Thoracic aorta (tissue), 2 donors: Measurements from ENCODE around the gene MED16. TPM values are rescaled to one million over a fixed set of nuclear protein-coding genes. Genes with fewer than 3 reads are reported as not detected.
A peak's percentile ranks its signal among the peaks of the same experiment; 100 is the strongest.

ENCODE experiments used
- ATAC-seq: fragments of 150-250 bp; one replicate; pipeline ENCODE4 v1.8.0; 2017; ENCODE audit warnings: low read depth; ENCODE audit not compliant: insufficient number of reproducible peaks, low FRiP score
- DNase-seq: peaks from one replicate; pipeline ENCODE4 v3.0.0-alpha.2; 2020; ENCODE audit warnings: low spot score
- H3K27ac ChIP-seq, 2 donors: fragments of 200-600 bp; sonication (generic); 1 replicate in 1 of 2; 2 replicates in 1 of 2; pipeline ENCODE4 v1.5.1; 2016; ENCODE audit warnings: mild to moderate bottlenecking in 2 of 2, moderate library complexity in 2 of 2
- H3K27me3 ChIP-seq: fragments of 200-600 bp; sonication (generic); replicated peaks from 2 replicates; pipeline ENCODE4 v1.6.0; 2016; ENCODE audit warnings: mild to moderate bottlenecking; ENCODE audit not compliant: insufficient read depth
- H3K36me3 ChIP-seq: fragments of 200-600 bp; sonication (generic); one replicate; pipeline ENCODE4 v1.5.1; 2016
- H3K4me1 ChIP-seq, 2 donors: fragments of 200-600 bp; sonication (generic); 1 replicate in 1 of 2; 2 replicates in 1 of 2; pipeline versions ENCODE4 v1.5.1 to v1.6.0; 2016; ENCODE audit warnings: low read depth in 2 of 2, mild to moderate bottlenecking in 1 of 2; ENCODE audit not compliant: control insufficient read depth in 1 of 2
- H3K4me3 ChIP-seq: fragments of 200-600 bp; sonication (generic); 2 replicates; pipeline ENCODE4 v1.5.1; 2016; ENCODE audit warnings: mild to moderate bottlenecking
- H3K9me3 ChIP-seq: fragments of 200-600 bp; sonication (generic); 2 replicates; pipeline ENCODE4 v1.5.1; 2016
- CTCF ChIP-seq: fragments of 200-600 bp; sonication (generic); IDR thresholded peaks from one replicate; pipeline ENCODE4 v1.5.1; 2019; ENCODE audit warnings: antibody characterized with exemption
- total RNA-seq, 2 donors: library from RNA; depleted of rRNA; stranded (reverse); fragments of >200 nt; gene quantifications; one replicate each; pipeline versions ENCODE4 v1.1.0 to v1.2.3, GENCODE V29; 2016

Gene MED16
- total RNA-seq, 2 donors from 2014 or later: 29.1 to 38.0 TPM

- Histone ChIP-seq H3K9me3 (no peaks in the 10 kb centered on the region), H3K27ac (peak overlapping the region in 1 of 2 donors; percentile 31), H3K4me3 (peak overlapping the region; percentile 79), H3K27me3 (peaks cover 5% of the 10 kb centered on the region), H3K36me3 (no peaks in the 10 kb centered on the region), H3K4me1 (peaks cover 11 to 41% of the 10 kb centered on the region in 2 donors)
- DNase-seq (no peak), ATAC-seq (peak; percentile 26)
- no peak for TF ChIP-seq CTCF
Observed at GRCh38 chr19:925087-925525, 32.1 kb upstream of the MED16 start.

GRCh38 chr19:924553-925086 is 31.6 kb upstream of the MED16 start:
- Histone ChIP-seq H3K9me3 (no peaks in the 10 kb centered on the region), H3K4me1 (peaks cover 11 to 45% of the 10 kb centered on the region in 2 donors), H3K27ac (no peak overlapping the region), H3K27me3 (peaks cover 9% of the 10 kb centered on the region), H3K4me3 (peak overlapping the region; percentile 79), H3K36me3 (no peaks in the 10 kb centered on the region)
- DNase-seq: no peak
- no peak for TF ChIP-seq CTCF
- no peak for ATAC-seq

- Histone ChIP-seq H3K4me3 (peak overlapping the region; percentile 47), H3K27me3 (peaks cover 9% of the 10 kb centered on the region), H3K4me1 (peaks cover 19 to 52% of the 10 kb centered on the region in 2 donors), H3K27ac (no peak overlapping the region), H3K36me3 (no peaks in the 10 kb centered on the region), H3K9me3 (no peaks in the 10 kb centered on the region)
- DNase-seq (no peak), ATAC-seq (no peak)
- TF ChIP-seq CTCF: no peak
Observed at GRCh38 chr19:920051-920864, 27.3 kb upstream of the MED16 start.

GRCh38 chr19:919199-920050 is 26.4 kb upstream of the MED16 start:
- no peak for ATAC-seq
- H3K4me1 ChIP-seq: peaks cover 14 to 45% of the 10 kb centered on the region in 2 donors
- peak overlapping the region; percentile 47 for H3K4me3 ChIP-seq
- H3K27me3 ChIP-seq: peaks cover 9% of the 10 kb centered on the region
- no peak overlapping the region for H3K27ac ChIP-seq
- no peaks in the 10 kb centered on the region for H3K36me3 ChIP-seq
- H3K9me3 ChIP-seq: no peaks in the 10 kb centered on the region
- TF ChIP-seq CTCF: no peak
- no peak for DNase-seq
